Fibroblast of lung (primary cell): ENCODE data around the gene CORO2A. TPM values are rescaled to one million over a fixed set of nuclear protein-coding genes. Genes with fewer than 3 reads are reported as not detected.

Experiments
- DNase-seq, 2 donors: peaks; one replicate each; pipeline versions ENCODE4 v3.0.0 to v3.0.0-alpha.2; 2010; ENCODE audit warnings: low read depth in 2 of 2
- H2AFZ ChIP-seq: 2 replicates; pipeline ENCODE4 v1.5.1; 2012; ENCODE audit warnings: low read length, control low read depth, inconsistent platforms
- H3K27ac ChIP-seq: 2 replicates; pipeline ENCODE4 v1.5.1; 2011; ENCODE audit warnings: low read length, control low read depth; ENCODE audit not compliant: insufficient read depth
- H3K27me3 ChIP-seq: 2 replicates; pipeline ENCODE4 v1.5.1; 2011; ENCODE audit warnings: mild to moderate bottlenecking, low read length; ENCODE audit not compliant: control insufficient read depth, insufficient read depth
- H3K36me3 ChIP-seq: 2 replicates; pipeline ENCODE4 v1.5.1; 2011; ENCODE audit warnings: low read length; ENCODE audit not compliant: control insufficient read depth, insufficient read depth
- H3K4me1 ChIP-seq: 2 replicates; pipeline ENCODE4 v1.5.1; 2011; ENCODE audit warnings: low read length; ENCODE audit not compliant: control insufficient read depth, insufficient read depth; ENCODE audit errors: extremely low read depth
- H3K4me2 ChIP-seq: 2 replicates; pipeline ENCODE4 v1.5.1; 2011; ENCODE audit warnings: low read length, control low read depth; ENCODE audit not compliant: insufficient read depth; ENCODE audit errors: extremely low read depth
- H3K4me3 ChIP-seq, 4 experiments: fragments of 200-600 bp in 1 of 4; sonication (generic) in 1 of 4; replicated peaks in 1 of 4; 2 replicates each; pipeline ENCODE4 v1.5.1; 2011 to 2016; ENCODE audit warnings: low read length in 4 of 4, low read depth in 3 of 4, mild to moderate bottlenecking in 3 of 4, control low read depth in 2 of 4, inconsistent platforms in 1 of 4, mixed read lengths in 1 of 4; ENCODE audit not compliant: insufficient read depth in 1 of 4; ENCODE audit errors: control extremely low read depth in 1 of 4
- H3K79me2 ChIP-seq: 2 replicates; pipeline ENCODE4 v1.5.1; 2012; ENCODE audit warnings: mild to moderate bottlenecking, low read length, inconsistent platforms; ENCODE audit not compliant: control insufficient read depth, insufficient read depth
- H3K9ac ChIP-seq: 2 replicates; pipeline ENCODE4 v1.5.1; 2011; ENCODE audit warnings: mild to moderate bottlenecking, low read length, control low read depth; ENCODE audit not compliant: insufficient read depth
- H3K9me3 ChIP-seq: 2 replicates; pipeline ENCODE4 v1.5.1; 2012; ENCODE audit warnings: low read depth, low read length; ENCODE audit not compliant: control insufficient read depth, insufficient read depth
- H4K20me1 ChIP-seq: 2 replicates; pipeline ENCODE4 v1.5.1; 2011; ENCODE audit warnings: low read length; ENCODE audit not compliant: control insufficient read depth, insufficient read depth; ENCODE audit errors: extremely low read depth
- CTCF ChIP-seq, 2 donors: IDR thresholded peaks in 1 of 2; conservative IDR thresholded peaks in 1 of 2; 1 replicate in 1 of 2; 2 replicates in 1 of 2; pipeline ENCODE4 v1.5.1; 2011 to 2012; ENCODE audit warnings: low read length in 2 of 2, control low read depth in 1 of 2, inconsistent platforms in 1 of 2, low read depth in 1 of 2, mild to moderate bottlenecking in 1 of 2
- EZH2 ChIP-seq: IDR thresholded peaks from 2 replicates; pipeline ENCODE4 v1.5.1; 2012; ENCODE audit warnings: low read length, control low read depth, mild to moderate bottlenecking; ENCODE audit errors: missing control alignments
- polyA plus RNA-seq, 2 donors: library from polyadenylated mRNA; depleted of rRNA in 1 of 2; stranded (reverse) in 1 of 2; unstranded in 1 of 2; fragments of >200 nt; gene quantifications; 2 replicates each; pipeline ENCODE4 v1.2.1, GENCODE V29; 2011 to 2012; ENCODE audit warnings: missing spikeins in 1 of 2
- total RNA-seq: library from RNA; depleted of rRNA; stranded (reverse); fragments of >200 nt; gene quantifications from 2 replicates; pipeline ENCODE4 v1.2.1, GENCODE V29; 2014

The CORO2A gene
- total and polyA plus RNA-seq, 2 donors (not counting 1 experiment from before 2014, with no cell fraction given): 0.11 to 0.50 TPM

- Histone ChIP-seq H3K4me2 (no peak overlapping the region), H4K20me1 (no peaks in the 10 kb centered on the region), H2AFZ (no peak overlapping the region), H3K4me3 (no peak overlapping the region), H3K9me3 (no peaks in the 10 kb centered on the region), H3K79me2 (no peaks in the 10 kb centered on the region), H3K27me3 (no peaks in the 10 kb centered on the region), H3K36me3 (peaks cover 7% of the 10 kb centered on the region), H3K27ac (no peak overlapping the region), H3K4me1 (peaks cover 11% of the 10 kb centered on the region), H3K9ac (no peak overlapping the region)
- no peak for TF ChIP-seq EZH2
- TF ChIP-seq CTCF (conservative IDR thresholded peaks at IDR 0.05 in 1 of 2, IDR thresholded peaks at IDR 0.05 in 1 of 2; ENCODE audit: low read depth in 1 of 2, low read length in 2 of 2): no peak
- DNase-seq: peak in 1 of 2 donors; percentile 10
Measured at GRCh38 chr9:98081477-98082219, 110.8 kb downstream of the CORO2A start.

- peak overlapping the region; percentile 23 for H3K27ac ChIP-seq
- H3K4me3 ChIP-seq: no peak overlapping the region
- no peak overlapping the region for H3K9ac ChIP-seq
- peaks cover 11% of the 10 kb centered on the region for H3K4me1 ChIP-seq
- no peaks in the 10 kb centered on the region for H4K20me1 ChIP-seq
- no peaks in the 10 kb centered on the region for H3K79me2 ChIP-seq
- DNase-seq: no peak
- H3K9me3 ChIP-seq: no peaks in the 10 kb centered on the region
- TF ChIP-seq EZH2 (no peak), CTCF (conservative IDR thresholded peaks at IDR 0.05 in 1 of 2, IDR thresholded peaks at IDR 0.05 in 1 of 2; ENCODE audit: low read depth in 1 of 2, low read length in 2 of 2) (no peak)
- H3K4me2 ChIP-seq: no peak overlapping the region
- H3K36me3 ChIP-seq: peaks cover 7% of the 10 kb centered on the region
- H2AFZ ChIP-seq: no peak overlapping the region
- no peaks in the 10 kb centered on the region for H3K27me3 ChIP-seq
Measured at GRCh38 chr9:98080780-98081179, 111.7 kb downstream of the CORO2A start.

GRCh38 chr9:98080326-98080725 is 112.1 kb downstream of the CORO2A start:
- Histone ChIP-seq H3K27me3 (no peaks in the 10 kb centered on the region), H3K9me3 (no peaks in the 10 kb centered on the region), H3K4me2 (no peak overlapping the region), H3K9ac (no peak overlapping the region), H3K4me3 (no peak overlapping the region), H4K20me1 (no peaks in the 10 kb centered on the region), H3K79me2 (no peaks in the 10 kb centered on the region), H3K4me1 (peaks cover 13% of the 10 kb centered on the region), H3K27ac (no peak overlapping the region), H2AFZ (no peak overlapping the region), H3K36me3 (peaks cover 7% of the 10 kb centered on the region)
- TF ChIP-seq CTCF (conservative IDR thresholded peaks at IDR 0.05 in 1 of 2, IDR thresholded peaks at IDR 0.05 in 1 of 2; ENCODE audit: low read depth in 1 of 2, low read length in 2 of 2) (no peak), EZH2 (no peak)
- DNase-seq: peak in 1 of 2 donors; percentile 22
